Inflammatory macrophage treated with lipopolysaccharide for 4 hours (primary cell): ENCODE data around the gene TMEM158.

Source experiments
- DNase-seq: peaks from one replicate; pipeline ENCODE4 v3.0.0-alpha.2; 2020

TMEM158 gene

DNA sequence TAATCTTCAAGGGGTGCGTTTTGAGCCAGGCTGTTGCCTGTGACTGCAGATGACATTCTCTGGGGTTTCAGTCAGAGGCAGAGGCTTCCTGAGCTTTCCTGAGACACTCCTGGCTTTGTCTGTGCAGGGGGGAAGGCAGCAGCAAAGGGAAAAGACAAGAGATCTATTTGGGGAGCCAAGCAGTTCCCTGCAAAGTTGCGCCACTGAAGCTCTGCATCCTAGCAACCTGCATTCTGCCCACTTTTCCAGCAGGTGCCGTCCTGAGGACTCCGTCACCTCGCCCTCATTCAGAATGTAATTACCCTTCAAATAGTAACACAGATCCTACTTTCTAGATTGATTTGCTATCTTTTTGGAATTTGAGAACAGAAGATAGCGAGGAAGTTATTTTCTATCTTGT lies 1.9 kb upstream of the TMEM158 start:
- DNase-seq = no peak

DNA sequence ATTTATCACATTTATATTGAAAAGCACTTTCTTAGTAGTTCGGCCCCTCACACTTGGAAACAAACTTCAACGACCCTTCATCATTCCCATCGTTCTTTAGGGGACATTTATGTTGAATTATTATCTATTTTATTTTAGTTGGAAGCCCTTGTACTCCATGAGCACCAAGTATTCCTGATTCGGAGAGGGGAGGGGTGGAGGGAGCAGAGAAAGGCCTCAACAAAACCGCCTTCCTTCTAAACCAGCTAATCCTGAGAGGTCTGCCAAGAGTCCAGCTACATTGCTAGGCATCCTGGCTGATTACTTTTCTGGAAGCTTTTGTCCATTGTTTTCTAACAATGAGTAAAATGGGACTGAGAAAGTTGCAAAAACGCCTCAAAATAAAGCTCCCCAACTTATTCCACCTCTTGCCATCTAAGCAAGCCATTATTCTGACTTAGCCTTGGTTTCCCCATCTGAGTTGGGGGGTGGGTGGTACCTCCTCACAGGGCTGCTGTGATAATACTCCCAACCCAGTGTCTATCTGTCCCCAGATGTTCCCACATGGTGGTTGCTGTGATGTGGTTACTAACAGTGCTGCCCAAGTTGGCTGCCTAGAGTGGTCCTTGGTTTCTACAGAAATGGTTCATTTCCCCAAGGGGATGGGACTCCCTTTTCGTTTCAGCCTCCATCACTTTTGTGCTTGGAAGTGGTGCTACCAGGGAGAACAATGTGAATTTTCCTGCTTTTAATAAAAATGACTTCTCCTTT lies 1.2 kb upstream of the TMEM158 start:
- DNase-seq = no peak

DNA sequence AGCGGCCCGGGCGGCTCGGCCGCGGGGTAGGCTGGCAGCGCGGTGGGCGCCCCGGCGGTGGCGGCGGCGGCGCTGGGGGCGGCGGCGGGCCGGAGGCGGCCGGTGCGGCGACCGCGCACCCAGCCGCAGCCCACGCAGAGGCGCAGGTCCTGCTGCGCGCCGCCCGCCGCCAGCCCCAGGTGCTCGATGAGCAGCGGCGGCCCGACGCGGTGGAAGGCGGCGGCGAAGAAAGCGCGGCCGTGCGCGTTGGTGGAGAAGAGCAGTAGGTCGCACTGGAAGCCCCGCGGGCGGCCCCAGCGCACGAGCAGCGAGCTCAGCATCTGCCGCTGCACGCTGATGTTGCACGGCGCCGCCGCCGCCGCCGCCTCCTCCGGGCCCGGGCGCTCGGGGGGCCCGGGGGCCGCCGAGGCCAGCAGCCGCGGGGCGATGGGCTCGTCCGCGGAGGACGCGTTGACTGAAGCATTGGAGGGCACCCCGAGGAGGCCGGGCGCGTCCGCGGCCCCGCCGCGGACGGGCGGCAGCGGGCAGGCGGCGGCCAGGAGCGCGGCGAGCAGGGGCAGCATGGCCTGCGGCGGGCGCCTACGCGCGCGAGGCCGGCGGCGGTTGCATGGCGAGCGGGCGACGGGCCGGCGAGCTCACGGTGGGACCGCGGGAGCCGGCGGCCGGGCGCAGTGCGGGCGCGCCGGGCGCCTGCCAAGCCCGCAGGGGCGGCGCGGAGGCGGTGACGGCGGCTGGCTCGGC lies 452 bp downstream of the TMEM158 start:
- peak; percentile 47 for DNase-seq

DNA sequence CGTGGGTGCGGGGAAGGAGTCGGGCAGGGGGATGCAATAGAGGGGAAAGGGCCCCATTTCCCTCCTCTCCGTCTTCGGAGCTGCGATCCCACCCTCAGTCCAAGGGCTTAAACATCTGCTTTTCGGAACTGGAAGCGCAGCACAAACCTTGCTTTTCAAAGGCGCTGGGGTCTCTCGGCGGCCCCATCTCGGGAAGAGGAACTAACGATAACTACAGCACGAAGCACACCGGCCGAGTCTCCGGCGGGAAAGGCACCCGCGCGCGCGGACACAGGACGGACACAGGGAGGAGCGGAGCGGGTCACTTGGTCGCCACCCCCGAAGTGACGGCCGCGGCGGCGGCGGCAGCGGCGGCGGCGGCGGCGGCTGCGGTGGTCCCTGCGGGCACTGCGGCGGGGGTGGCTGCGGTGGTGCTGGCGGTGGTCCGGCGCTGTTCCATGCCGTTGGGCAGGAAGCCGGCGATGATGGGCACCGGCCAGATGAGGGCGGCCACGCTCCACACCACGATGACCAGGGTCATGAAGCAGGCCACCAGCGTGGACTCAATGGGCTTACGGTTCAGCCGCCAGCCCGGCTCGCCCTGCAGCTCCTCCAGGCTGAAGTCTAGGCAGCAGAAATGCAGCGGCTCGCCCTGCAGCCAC lies 1.1 kb downstream of the TMEM158 start:
- DNase-seq = peak; percentile 83

DNA sequence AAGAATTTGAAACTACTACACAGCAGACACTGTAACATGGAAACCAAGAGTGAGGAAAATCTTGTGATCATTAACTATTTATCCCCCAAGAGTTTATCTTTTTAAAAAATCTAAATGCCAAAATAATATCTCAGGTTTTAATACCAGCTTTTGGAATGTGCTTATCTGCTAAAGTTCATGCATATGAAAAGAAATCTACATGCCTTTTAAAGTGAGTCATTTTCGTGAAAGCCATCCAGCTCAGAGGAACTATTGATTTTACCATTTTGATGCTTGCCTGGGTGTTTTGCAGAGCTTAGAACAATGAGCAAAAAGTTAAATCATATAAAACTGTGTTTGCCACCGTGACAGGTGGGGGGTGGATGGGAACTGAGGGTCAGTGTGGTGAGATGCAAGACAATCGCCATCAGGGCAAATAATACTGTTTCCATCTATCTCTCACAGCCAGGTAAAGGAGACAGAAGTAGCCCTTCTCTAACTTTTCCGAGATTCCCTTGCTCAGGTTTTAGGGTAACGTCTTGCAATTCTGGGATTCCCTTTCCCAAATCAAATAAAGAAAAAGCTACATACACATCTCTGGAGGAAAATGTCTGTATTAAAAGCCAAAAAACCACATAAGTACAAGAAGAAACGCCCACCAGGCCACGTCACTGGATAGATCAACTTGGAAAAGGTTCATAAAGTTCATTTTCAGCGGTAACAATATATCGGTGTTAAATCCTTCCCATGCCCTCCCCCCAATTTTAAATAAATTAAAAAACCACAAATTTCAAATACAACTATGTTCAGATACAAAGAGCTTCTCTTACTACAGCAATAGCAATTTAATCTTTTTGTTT lies 2.0 kb downstream of the TMEM158 start:
- peak; percentile 41 for DNase-seq

DNA sequence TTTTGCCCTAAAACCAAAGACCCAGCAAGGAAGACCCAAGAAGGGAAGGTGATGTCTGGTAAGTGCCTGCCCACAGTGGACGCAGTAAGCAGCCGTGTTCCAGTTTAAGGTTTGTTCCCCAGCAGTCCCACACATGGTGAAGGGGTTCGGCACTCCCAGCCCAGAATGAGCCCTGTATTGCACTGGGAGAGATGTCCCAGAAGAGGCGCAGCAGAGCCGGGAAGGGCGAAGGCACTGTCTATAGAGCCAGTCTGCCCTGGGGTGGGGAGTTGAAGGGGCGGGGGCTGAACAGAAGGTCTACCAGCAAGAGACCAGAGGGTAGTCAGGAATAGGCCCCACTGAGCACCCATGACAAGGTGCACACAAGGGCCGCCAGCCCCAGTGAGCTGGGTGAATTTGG lies 6.4 kb downstream of the TMEM158 start:
- no peak for DNase-seq

DNA sequence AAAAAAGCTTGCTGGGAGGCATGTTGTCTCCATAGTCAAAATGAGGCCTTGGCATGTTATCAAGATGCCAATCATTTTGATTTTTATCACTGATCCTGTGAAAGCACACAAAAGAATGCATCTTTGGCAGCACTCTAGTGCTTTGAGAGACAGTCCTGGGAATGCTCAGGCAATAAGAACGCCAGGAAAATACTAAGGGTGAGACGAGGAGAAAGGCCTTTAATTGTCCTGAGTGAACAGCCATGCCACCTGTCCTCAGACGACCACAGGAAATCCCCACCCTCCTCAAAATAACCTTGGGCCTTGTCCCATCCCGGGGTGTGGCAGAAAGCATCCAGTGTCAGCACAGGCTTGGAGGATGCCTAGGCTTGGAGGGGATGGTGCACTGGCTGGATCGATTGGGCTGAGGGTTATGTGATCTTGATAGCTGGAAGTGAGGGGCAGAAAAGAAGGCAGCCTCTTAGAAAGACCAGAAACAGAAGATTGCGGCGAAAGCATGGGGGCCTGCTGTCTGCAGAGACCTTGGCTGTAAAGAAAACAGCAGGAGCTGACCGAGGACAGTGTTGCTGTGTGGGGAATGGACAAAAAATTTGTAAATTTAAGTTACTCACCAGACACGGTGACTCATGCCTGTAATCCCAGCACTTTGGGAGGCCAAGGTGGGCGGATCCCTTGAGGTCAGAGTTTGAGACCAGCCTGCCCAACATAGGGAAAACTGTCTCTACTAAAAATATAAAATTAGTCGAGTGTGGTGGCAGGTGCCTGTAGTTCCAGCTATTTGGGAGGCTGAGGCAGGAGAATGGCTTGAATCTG lies 7.3 kb downstream of the TMEM158 start:
- DNase-seq = peak; percentile 50

DNA sequence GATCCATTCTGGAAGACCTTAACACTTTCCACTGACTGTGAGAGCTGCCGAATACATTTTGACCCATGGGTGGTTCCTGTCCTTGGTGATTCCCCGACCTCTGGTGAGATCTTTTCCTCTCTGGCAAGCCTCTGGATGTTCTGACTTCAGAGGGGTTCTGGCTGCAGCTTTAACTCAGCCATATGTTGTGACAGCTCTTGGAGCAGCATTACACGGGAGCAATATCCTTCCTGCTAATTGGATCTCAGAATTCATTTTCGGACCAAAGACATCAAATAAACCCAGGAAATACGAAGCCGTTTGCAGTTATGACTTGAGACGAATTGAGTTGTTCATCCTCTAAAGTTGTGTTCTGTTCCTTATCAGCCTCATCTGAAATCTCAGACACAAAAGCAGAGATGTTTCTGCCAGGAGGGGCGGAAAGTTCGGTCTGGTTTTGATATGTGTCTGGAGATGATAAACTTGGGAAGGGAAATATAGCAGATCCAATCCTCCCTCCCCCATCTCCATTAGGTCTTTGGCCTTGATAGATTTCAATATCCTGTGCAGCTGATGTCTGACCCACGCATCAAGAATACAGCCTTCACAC lies 10.0 kb downstream of the TMEM158 start:
- DNase-seq = no peak

DNA sequence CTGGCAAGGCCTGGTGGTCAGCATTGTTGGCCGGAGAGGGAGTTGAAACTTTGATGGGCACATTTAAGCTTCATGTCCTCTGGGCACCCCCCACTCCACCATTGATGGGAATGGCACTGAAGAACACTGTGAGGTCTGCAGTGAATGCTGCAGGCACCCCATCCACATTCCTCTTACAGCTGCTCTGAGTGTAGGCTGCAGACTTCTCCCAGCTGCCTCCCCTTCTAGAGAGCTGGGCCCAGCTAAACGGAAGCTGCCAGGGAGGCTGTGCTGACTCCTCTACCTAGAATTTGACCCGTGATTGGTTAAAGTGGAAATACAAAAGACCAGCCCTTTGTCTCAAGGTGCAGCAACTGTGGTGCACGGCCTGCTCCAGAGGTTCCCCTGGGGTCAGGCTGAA lies 10.6 kb downstream of the TMEM158 start:
- no peak for DNase-seq

DNA sequence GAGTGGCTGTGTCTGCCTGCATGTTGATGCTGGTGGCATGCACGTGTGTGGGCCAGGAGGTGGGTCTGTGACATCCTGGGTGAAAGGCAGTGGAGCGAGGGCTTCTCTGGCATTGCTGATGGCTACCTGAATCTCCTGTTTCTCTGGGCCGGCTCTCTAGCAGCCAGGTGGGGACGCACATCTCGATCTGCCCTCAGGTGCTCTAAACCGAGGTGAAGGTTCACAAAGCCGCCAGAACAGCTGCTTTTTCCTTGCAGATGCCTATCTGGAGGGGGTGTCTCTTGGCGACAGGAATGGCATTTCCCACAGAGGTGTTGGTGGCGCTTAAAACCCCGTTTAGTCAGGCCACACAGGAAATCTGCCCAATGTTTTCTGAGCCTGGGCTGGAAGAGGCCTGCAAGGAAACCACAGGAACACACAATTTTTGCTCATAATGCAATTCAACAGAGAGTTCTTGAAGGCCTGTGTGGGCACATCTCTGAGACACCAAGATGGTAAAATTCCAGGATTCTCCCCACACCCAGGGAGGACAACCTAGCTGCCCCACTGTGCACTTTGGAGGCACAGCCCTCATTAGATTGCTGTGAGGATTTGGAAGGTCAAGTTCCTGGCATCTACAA lies 11.9 kb downstream of the TMEM158 start:
- DNase-seq = no peak

DNA sequence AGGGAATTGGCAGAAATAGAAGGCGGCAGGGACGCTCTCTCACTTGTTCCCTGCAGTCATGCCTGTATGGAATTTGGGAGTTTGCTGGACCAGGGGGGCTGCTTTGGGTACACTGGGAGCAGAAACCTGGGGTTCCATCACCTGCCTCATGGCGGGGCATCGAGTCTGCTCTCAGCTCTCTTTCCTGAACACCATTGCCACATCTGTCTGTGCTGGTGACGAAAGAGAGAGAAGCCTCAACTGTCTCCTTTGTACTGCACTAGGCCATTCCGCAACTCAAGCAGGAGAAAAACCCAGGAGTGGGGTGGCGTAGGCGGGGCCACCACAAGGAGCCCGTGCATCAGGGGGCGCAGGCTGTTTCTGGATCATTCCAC lies 14.0 kb downstream of the TMEM158 start:
- DNase-seq = no peak

DNA sequence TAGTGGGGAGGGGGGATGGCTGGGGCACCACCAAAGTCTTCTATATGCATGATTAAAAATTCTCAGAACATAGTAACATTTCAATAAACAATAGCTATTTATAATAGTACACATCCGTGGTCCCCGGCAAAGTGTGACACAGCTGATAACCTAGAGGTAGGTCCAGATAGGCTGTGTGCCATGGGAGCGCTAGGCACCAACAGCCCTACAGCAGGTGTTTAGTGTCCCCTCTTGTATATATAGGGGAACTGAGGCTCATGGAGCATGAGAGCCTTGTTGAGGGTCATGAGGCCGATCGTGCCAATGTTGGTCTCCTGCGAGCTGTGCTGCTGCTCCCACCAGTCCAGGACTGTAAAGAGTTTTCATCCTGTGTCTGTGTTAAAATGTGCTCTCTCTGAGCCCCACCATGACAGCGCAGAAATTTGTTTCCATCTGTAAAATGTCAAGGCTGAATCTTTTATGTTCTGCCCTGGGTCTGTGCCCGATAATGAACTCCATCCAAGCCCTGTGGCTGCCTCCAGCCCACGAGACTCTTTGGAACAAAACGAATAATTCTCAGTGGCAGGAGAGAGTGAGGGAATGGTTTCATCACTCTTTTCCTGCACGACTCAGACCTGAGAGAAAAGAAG lies 14.5 kb downstream of the TMEM158 start:
- DNase-seq = no peak

DNA sequence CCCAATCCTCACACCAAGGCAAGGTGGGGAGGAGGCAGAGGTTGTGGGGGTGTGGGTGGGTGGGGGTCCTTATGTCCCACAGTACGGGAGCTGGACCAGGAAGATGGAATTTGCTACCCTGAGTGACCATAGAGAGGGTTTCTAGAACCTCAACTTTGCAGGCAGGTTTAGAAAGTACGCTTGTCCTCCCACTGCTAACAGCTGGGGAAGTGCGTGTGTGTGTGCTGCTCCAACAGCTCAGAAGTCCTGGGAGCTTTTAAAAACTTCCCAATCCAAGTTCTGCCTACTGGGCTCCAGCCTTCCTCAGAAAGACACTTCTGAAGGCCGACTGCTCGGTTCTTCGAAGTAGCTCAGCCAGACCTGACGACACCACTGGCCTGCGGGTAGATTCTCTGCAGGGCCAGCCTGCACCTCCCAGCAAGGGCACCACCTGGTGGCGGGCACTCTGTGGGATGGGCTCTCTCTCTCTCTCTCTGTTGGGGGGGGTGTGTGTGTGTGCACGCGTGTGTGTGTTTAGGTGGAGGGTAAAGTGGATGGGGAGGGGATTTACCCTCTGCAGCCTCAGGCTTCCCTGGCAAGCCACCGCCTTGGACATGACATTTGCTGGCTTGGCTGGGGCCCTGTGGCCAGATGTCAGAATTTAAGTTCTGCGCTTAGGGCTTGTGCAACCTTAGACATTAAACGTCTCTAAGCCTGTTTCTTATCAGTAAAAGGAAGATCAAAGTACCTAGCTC lies 15.6 kb downstream of the TMEM158 start:
- peak; percentile 74 for DNase-seq

DNA sequence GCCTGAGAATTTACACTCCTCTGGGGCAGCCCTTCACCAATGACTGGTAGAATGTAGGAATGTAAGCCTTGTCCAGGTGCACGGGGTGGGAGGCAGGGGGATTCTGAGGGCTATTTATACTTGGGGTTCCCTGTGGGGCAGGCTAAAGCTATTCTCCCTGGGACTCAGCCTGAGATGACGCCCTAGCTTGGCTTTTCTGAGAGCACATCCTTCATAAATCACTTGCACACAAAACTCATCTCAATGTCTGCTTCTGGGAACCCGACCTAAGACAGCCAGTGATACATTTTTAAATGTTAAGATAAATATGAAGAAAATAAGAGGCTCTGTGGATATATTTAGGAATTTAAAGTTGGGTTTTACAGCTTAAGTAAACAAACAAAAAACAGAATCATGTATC lies 16.6 kb downstream of the TMEM158 start:
- DNase-seq = no peak

DNA sequence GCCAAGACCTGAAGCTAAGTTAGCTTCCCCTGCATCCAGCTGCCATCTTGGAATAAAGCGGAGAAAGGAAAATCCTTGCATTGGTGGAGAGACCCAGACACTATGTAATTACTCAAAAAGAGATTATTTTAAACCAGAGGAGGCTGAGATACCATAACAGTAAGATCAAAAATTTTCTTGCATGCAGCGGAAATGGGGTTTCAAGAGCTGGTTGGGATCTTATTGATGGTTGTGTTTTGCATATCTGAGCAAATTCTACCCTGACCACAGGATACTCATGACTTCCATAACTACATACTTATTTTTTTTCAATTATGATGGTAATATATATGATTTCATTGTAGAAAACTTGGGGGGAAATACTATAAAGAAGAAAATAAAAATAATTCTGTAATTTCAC lies 17.5 kb downstream of the TMEM158 start:
- DNase-seq = no peak

DNA sequence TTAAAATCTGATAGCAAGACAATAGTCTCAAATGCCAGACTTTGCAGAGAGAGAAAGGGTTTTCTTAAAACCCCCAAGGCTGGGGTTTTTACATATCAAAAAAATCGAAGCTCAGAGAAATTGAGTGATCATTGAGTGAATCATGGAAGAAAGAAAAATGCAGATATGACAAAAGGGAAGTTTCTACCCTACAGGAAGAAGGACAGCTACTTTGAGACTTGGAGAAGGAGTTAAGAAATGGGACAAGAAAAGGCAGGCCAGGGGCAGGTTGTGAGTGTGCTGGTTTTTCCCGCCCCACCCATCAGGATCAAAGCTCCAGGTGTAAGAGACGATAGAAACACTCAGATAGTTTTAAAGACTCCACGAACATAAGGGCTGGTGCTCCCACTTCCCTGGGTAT lies 18.6 kb downstream of the TMEM158 start:
- DNase-seq = peak; percentile 17

DNA sequence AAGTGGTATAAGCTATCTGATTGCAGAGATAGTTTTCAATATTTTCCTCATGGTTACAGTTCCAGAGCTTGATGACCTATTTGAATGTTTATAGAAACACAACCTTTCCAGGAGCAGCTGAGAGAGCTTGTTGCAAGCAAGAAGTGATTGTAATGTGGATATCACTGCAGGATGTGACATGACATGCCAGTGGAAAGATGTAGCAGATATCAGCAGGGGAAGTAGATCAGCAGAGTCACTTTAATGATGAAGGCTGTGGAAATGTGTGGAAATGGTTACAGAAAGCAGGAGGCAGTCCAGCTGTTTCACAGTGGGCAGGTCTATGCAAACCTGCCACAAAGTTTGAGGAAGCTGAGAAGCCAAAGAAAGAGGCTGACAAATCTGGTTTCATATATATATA lies 21.0 kb downstream of the TMEM158 start:
- peak; percentile 51 for DNase-seq

DNA sequence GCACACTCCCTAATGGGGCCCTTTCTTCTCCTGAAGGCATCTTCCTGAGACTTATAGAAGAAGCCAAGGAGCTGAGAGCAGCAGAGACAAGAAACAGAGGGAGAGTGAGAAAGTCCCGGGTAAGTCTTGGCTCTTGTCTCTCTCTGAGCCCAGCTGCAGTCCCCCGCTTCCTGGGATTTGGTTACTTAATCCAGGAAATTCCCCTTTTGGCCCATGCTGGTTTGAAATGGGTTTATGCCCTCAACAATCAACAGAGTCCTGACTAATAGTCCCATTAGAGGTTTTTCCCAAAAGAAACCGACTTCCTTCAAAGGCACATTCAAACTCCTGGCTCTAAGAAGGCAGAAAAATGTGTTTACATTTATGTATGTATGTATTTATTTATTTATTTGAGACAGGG lies 22.0 kb downstream of the TMEM158 start:
- DNase-seq = peak; percentile 47

DNA sequence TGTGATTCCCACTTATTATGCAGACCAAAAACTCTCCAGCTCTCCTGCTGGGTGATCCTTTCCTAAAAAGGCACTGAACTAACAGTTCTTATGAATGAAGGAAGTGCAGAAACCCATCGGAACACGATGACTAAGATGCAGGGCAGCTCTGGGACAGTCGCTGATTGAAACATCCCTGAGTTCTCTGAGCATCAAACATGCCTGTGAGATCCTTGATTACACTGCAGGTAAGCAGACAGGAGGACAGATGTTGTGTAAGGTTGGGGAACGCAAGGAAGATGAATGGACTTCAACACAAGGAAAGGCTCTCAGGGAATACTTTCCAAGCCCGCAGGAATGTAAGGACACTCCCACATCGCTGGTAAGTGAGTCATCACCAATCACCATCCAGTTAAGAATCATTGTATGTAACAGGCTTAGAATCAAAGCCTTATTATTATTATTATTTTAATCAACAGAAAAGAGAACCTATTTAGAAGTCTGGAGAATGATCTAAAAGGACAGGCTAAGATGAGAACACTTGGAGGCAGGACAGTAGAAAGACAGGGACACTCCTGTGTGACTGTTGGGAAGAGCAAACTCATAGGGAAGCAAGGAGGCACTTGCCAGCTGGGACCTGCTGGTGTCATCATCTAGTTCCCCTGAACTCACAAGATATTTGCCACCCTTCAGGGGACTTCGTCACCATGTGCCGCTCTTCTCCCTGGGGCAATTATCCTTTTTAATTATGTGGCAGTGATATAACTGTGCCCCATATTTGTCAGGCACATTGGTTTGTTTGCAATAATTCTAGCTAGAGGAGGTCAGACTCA lies 26.0 kb downstream of the TMEM158 start:
- DNase-seq = no peak
